Loucy (cell line): ENCODE measurements around the gene MRTFA.

ENCODE experiments used
- CTCF ChIP-seq: fragments of 200-600 bp; sonication (generic); conservative IDR thresholded peaks from 2 replicates; pipeline ENCODE4 v1.5.1; 2014; ENCODE audit warnings: mild to moderate bottlenecking, antibody characterized with exemption, low read length
- EZH2phosphoT487 ChIP-seq: fragments of 200-600 bp; IDR thresholded peaks from 2 replicates; pipeline ENCODE4 v1.6.1; 2018; ENCODE audit warnings: antibody characterized with exemption, mild to moderate bottlenecking, moderate library complexity, borderline replicate concordance

GRCh38 chr22:40659166-40659565, 22.6 kb upstream of the MRTFA start:
- no peak for TF ChIP-seq CTCF
- no peak for TF ChIP-seq EZH2phosphoT487
